H1 (cell line): ENCODE results near the gene DENND5B. TPM values are rescaled to one million over a fixed set of nuclear protein-coding genes. Genes with fewer than 3 reads are reported as not detected.

Source experiments
- CTCF ChIA-PET: fragments of 300-600 bp; sonication (Branson Sonifier 250); formaldehyde crosslinking; loops from one replicate; lab custom pipeline; 2021; ENCODE audit not compliant: partially characterized antibody; lab: Charles Lee
- POLR2A ChIA-PET: fragments of 300-600 bp; sonication (Branson Sonifier 250); formaldehyde crosslinking; loops from one replicate; lab custom pipeline; 2021; ENCODE audit warnings: inconsistent platforms; ENCODE audit not compliant: partially characterized antibody; lab: Charles Lee
- DNase-seq, 2 experiments: peaks; one replicate each; pipeline versions ENCODE4 v3.0.0 to v3.0.0-alpha.2; 2010 to 2022; ENCODE audit warnings: low spot score in 2 of 2, low read depth in 1 of 2, mixed read lengths in 1 of 2
- FAIRE-seq: peaks from 2 replicates; lab custom pipeline; 2011; peaks lifted over from hg19 to GRCh38; lab: Jason Lieb, UNC
- H2AFZ ChIP-seq: 2 replicates; pipeline ENCODE4 v1.8.1; 2012; ENCODE audit warnings: low read length, inconsistent platforms
- H2AK5ac ChIP-seq: 2 replicates; pipeline ENCODE4 v1.6.1; 2013; ENCODE audit warnings: low read depth, low read length
- H2BK120ac ChIP-seq: replicated peaks from 2 replicates; pipeline ENCODE3; 2013; ENCODE audit warnings: low read depth, low read length, inconsistent platforms
- H2BK12ac ChIP-seq: 2 replicates; pipeline ENCODE4 v1.6.1; 2013; ENCODE audit warnings: low read depth, low read length
- H2BK15ac ChIP-seq: 2 replicates; pipeline ENCODE4 v1.6.1; 2013; ENCODE audit warnings: low read length
- H2BK20ac ChIP-seq: 2 replicates; pipeline ENCODE4 v1.6.1; 2013; ENCODE audit warnings: low read length
- H2BK5ac ChIP-seq: 2 replicates; pipeline ENCODE4 v1.6.1; 2013; ENCODE audit warnings: low read depth, low read length
- H3K14ac ChIP-seq: 2 replicates; pipeline ENCODE4 v1.6.1; 2013; ENCODE audit warnings: inconsistent platforms; ENCODE audit not compliant: insufficient read length
- H3K18ac ChIP-seq: 2 replicates; pipeline ENCODE4 v1.6.1; 2013; ENCODE audit warnings: low read length; ENCODE audit errors: extremely low read depth
- H3K23ac ChIP-seq: 2 replicates; pipeline ENCODE4 v1.6.1; 2013; ENCODE audit warnings: inconsistent platforms; ENCODE audit not compliant: insufficient read length
- H3K23me2 ChIP-seq: 2 replicates; pipeline ENCODE4 v1.6.1; 2013; ENCODE audit warnings: low read depth, low read length
- H3K27ac ChIP-seq: 2 replicates; pipeline ENCODE4 v1.6.1; 2011; ENCODE audit warnings: low read depth, low read length, inconsistent platforms
- H3K27me3 ChIP-seq, 4 experiments: replicated peaks in 1 of 4; 1 replicate in 1 of 4; 2 replicates in 3 of 4; pipeline versions ENCODE4 v1.6.1 to v1.8.1; 2011 to 2013; ENCODE audit warnings: low read length in 3 of 4, mild to moderate bottlenecking in 3 of 4, inconsistent platforms in 2 of 4, mixed read lengths in 2 of 4, moderate library complexity in 1 of 4; ENCODE audit not compliant: control insufficient read depth in 3 of 4, insufficient read depth in 3 of 4; ENCODE audit errors: extremely low read depth in 1 of 4
- H3K36me3 ChIP-seq, 4 experiments: 2 replicates each; pipeline versions ENCODE4 v1.6.1 to v1.8.1; 2011 to 2013; ENCODE audit warnings: mild to moderate bottlenecking in 4 of 4, low read length in 3 of 4, moderate library complexity in 2 of 4, control low read depth in 1 of 4, inconsistent platforms in 1 of 4; ENCODE audit not compliant: insufficient read depth in 4 of 4, control insufficient read depth in 2 of 4
- H3K4ac ChIP-seq: replicated peaks from 2 replicates; pipeline ENCODE3; 2013; ENCODE audit warnings: low read length, low read depth, mixed read lengths, inconsistent platforms; ENCODE audit not compliant: insufficient read length
- H3K4me1 ChIP-seq, 4 experiments: replicated peaks in 1 of 4; 1 replicate in 1 of 4; 2 replicates in 3 of 4; pipeline versions ENCODE4 v1.6.1 to v1.8.1; 2011 to 2013; ENCODE audit warnings: low read length in 3 of 4, inconsistent platforms in 2 of 4, mixed read lengths in 1 of 4; ENCODE audit not compliant: insufficient read depth in 4 of 4, control insufficient read depth in 3 of 4
- H3K4me2 ChIP-seq, 2 experiments: 2 replicates each; pipeline versions ENCODE4 v1.6.1 to v1.8.1; 2011 to 2013; ENCODE audit warnings: low read depth in 2 of 2, low read length in 2 of 2, control low read depth in 1 of 2, inconsistent platforms in 1 of 2, mild to moderate bottlenecking in 1 of 2; ENCODE audit not compliant: insufficient read depth in 1 of 2
- H3K4me3 ChIP-seq, 4 experiments: fragments of 200-600, 300-600 bp in 1 of 4; sonication (generic), shearing (Covaris generic), sonication (Bioruptor Twin) in 1 of 4; 2 replicates each; pipeline versions ENCODE4 v1.5.1 to v1.8.1; 2011 to 2016; ENCODE audit warnings: low read length in 4 of 4, low read depth in 3 of 4, control low read depth in 2 of 4, inconsistent platforms in 2 of 4, mild to moderate bottlenecking in 2 of 4, mixed read lengths in 1 of 4, moderate library complexity in 1 of 4; ENCODE audit not compliant: insufficient read depth in 2 of 4; ENCODE audit errors: extremely low read depth in 1 of 4
- H3K56ac ChIP-seq: replicated peaks from 2 replicates; pipeline ENCODE3; 2013; ENCODE audit warnings: low read depth, mild to moderate bottlenecking, mixed read lengths, low read length, inconsistent platforms; ENCODE audit not compliant: insufficient read length
- H3K79me1 ChIP-seq: 2 replicates; pipeline ENCODE4 v1.6.1; 2013; ENCODE audit warnings: low read depth, low read length, control low read depth
- H3K79me2 ChIP-seq, 2 experiments: 2 replicates each; pipeline versions ENCODE4 v1.6.1 to v1.8.1; 2012 to 2013; ENCODE audit warnings: low read length in 2 of 2, mild to moderate bottlenecking in 2 of 2, inconsistent platforms in 1 of 2; ENCODE audit not compliant: insufficient read depth in 2 of 2, control insufficient read depth in 1 of 2
- H3K9ac ChIP-seq, 4 experiments: replicated peaks in 1 of 4; 1 replicate in 1 of 4; 2 replicates in 3 of 4; pipeline versions ENCODE4 v1.6.1 to v1.8.1; 2011 to 2013; ENCODE audit warnings: low read depth in 3 of 4, low read length in 3 of 4, control low read depth in 2 of 4, mild to moderate bottlenecking in 2 of 4, moderate library complexity in 2 of 4, inconsistent platforms in 1 of 4; ENCODE audit errors: extremely low read depth in 1 of 4
- H3K9me3 ChIP-seq, 2 experiments: 2 replicates each; pipeline versions ENCODE4 v1.6.1 to v1.8.1; 2012 to 2013; ENCODE audit warnings: mild to moderate bottlenecking in 2 of 2, moderate library complexity in 2 of 2, control low read depth in 1 of 2, inconsistent platforms in 1 of 2, low read depth in 1 of 2, low read length in 1 of 2, mixed read lengths in 1 of 2; ENCODE audit not compliant: insufficient read depth in 2 of 2
- H4K20me1 ChIP-seq, 2 experiments: replicated peaks in 1 of 2; 2 replicates each; pipeline versions ENCODE3 to v1.8.1; 2011 to 2013; ENCODE audit warnings: inconsistent platforms in 2 of 2, low read length in 2 of 2, mild to moderate bottlenecking in 1 of 2; ENCODE audit not compliant: insufficient read depth in 2 of 2, control insufficient read depth in 1 of 2
- H4K5ac ChIP-seq: 2 replicates; pipeline ENCODE4 v1.6.1; 2013; ENCODE audit warnings: low read length, low read depth, mixed read lengths, inconsistent platforms; ENCODE audit not compliant: insufficient read length
- H4K8ac ChIP-seq: 2 replicates; pipeline ENCODE4 v1.8.0; 2013; ENCODE audit warnings: mild to moderate bottlenecking, moderate library complexity, low read length, inconsistent platforms; ENCODE audit not compliant: insufficient read depth; ENCODE audit errors: extremely low read depth
- H4K91ac ChIP-seq: replicated peaks from 2 replicates; pipeline ENCODE3; 2013; ENCODE audit warnings: low read length, mixed read lengths, inconsistent platforms; ENCODE audit not compliant: insufficient read length
- CEBPB ChIP-seq: IDR thresholded peaks from 2 replicates; pipeline ENCODE4 v1.6.1; 2012; ENCODE audit warnings: low read depth, low read length
- CHD1 ChIP-seq: IDR thresholded peaks from 2 replicates; pipeline ENCODE4 v1.6.1; 2012; ENCODE audit warnings: low read depth, low read length, improper control_type of control experiment
- HDAC2 ChIP-seq, 2 experiments: fragments of 300-600 bp in 1 of 2; sonication (generic) in 1 of 2; IDR thresholded peaks; 2 replicates each; pipeline ENCODE4 v1.6.1; 2011 to 2012; ENCODE audit warnings: low read depth in 2 of 2, low read length in 2 of 2, mild to moderate bottlenecking in 2 of 2, moderate library complexity in 2 of 2, borderline replicate concordance in 1 of 2, inconsistent platforms in 1 of 2
- HDAC6 ChIP-seq: IDR thresholded peaks from one replicate; pipeline ENCODE4 v1.7.1; 2012; ENCODE audit warnings: low read depth, mild to moderate bottlenecking, inconsistent platforms, low read length, moderate library complexity
- SIRT6 ChIP-seq: IDR thresholded peaks from one replicate; pipeline ENCODE4 v1.7.1; 2012; ENCODE audit warnings: low read length, inconsistent platforms
- SIX5 ChIP-seq: IDR thresholded peaks from 2 replicates; pipeline ENCODE4 v1.6.1; 2011; ENCODE audit warnings: mild to moderate bottlenecking, low read depth, low read length
- YY1 ChIP-seq: IDR thresholded peaks from 2 replicates; pipeline ENCODE4 v1.6.1; 2011; ENCODE audit warnings: low read depth, mild to moderate bottlenecking, low read length
- WGBS, 2 experiments: shearing (Covaris generic) in 1 of 2; methylation state at CpG; one replicate each; pipeline versions ENCODE4 v1.1.6 to v1.1.7; 2013 to 2015; ENCODE audit warnings: low lambda C conversion rate in 2 of 2, mixed read lengths in 2 of 2, inconsistent platforms in 1 of 2, low coverage in 1 of 2, missing lambda C conversion rate in 1 of 2; ENCODE audit not compliant: insufficient replicate concordance in 2 of 2, insufficient coverage in 1 of 2, insufficient read length in 1 of 2; ENCODE audit errors: extremely low coverage in 1 of 2, missing lambda C conversion rate in 1 of 2; 5-methylcytosine and 5-hydroxymethylcytosine counted together
- polyA plus RNA-seq, 7 experiments: library from polyadenylated mRNA; depleted of rRNA in 3 of 7; stranded (reverse) in 5 of 7; unstranded in 2 of 7; fragments of >200 nt in 5 of 7; fragments of 200-250 nt in 2 of 7; gene quantifications; 1 replicate in 5 of 7; 2 replicates in 1 of 7; 4 replicates in 1 of 7; pipeline versions ENCODE4 v1.2.1 to v1.2.3, GENCODE V29; 2011 to 2013; ENCODE audit warnings: missing spikeins in 2 of 7, mixed read lengths in 2 of 7
- total RNA-seq: library from RNA; stranded (reverse); fragmentation: NEBNext Ultra II Directional; extraction: Animal tissue kit (Norgen Biotek cat#: 25700); gene quantifications from 2 replicates; pipeline ENCODE4 v1.2.1, GENCODE V29; 2021
- TF ChIP-seq, protein P1 (sequence below): IDR thresholded peaks from 2 replicates; pipeline ENCODE4 v1.6.1; 2011; ENCODE audit warnings: low read depth, mild to moderate bottlenecking, low read length; ENCODE audit not compliant: insufficient read depth
- TF ChIP-seq, protein P2 (sequence below), 3 experiments: IDR thresholded peaks; 1 replicate in 2 of 3; 2 replicates in 1 of 3; pipeline versions ENCODE4 v1.5.1 to v1.6.1; 2011; ENCODE audit warnings: low read length in 3 of 3, mild to moderate bottlenecking in 3 of 3, inconsistent platforms in 2 of 3, low read depth in 1 of 3, moderate library complexity in 1 of 3; ENCODE audit not compliant: insufficient read depth in 1 of 3; ENCODE audit errors: control extremely low read depth in 1 of 3

Gene DENND5B
- total and polyA plus RNA-seq, 2 of the 8 experiments (the other 6 are each of a cell fraction or from before 2014, with no cell fraction given), result 13.4 to 20.2 TPM

GRCh38 chr12:31572900-31573600 is 17.9 kb downstream of the DENND5B start:
- FAIRE-seq (no peak), DNase-seq (no peak)
- Histone ChIP-seq H3K23ac (no peak overlapping the region), H3K18ac (no peak overlapping the region), H3K4me2 (no peak overlapping the region), H3K4ac (no peak overlapping the region), H3K4me1 (peaks cover 0 to 10% (median 5%) of the 10 kb centered on the region in 4 experiments; a peak in 4 of 7 replicates), H3K36me3 (no peaks in the 10 kb centered on the region), H3K4me3 (no peak overlapping the region), H2AFZ (no peak overlapping the region), H4K8ac (no peak overlapping the region), H2BK12ac (no peak overlapping the region), H3K56ac (no peak overlapping the region), H2BK5ac (no peak overlapping the region), H2BK120ac (no peak overlapping the region), H3K9ac (no peak overlapping the region), H3K9me3 (no peaks in the 10 kb centered on the region), H3K27me3 (no peaks in the 10 kb centered on the region), H3K27ac (no peak overlapping the region), H2AK5ac (peak overlapping the region; percentile 84; the same call in 1 of the 2 replicates), H2BK15ac (no peak overlapping the region), H3K79me2 (peaks cover 0 to 37% of the 10 kb centered on the region in 2 experiments; a peak in 2 of 4 replicates), H2BK20ac (no peak overlapping the region), H4K5ac (no peak overlapping the region), H3K23me2 (no peaks in the 10 kb centered on the region), H3K14ac (no peak overlapping the region), H4K20me1 (no peaks in the 10 kb centered on the region), H3K79me1 (no peaks in the 10 kb centered on the region), H4K91ac (no peak overlapping the region)
- 83% methylated on average over 3 of the region's 3 CpGs; no CpG with 5 or more reads in 1 of the 2 experiments for WGBS, 2 experiments
- POLR2A ChIA-PET, result interaction anchor here (1.0 to 4.3 kb wide), 3 partner anchors 12 to 204 kb away, joined by 4 to 13 read pairs (median 6); partner anchors contain the start of gene DENND5B
- CTCF ChIA-PET, result interaction anchor here (0.6 to 2.3 kb wide), 7 partner anchors 8 to 170 kb away, joined by 3 to 10 read pairs (median 4); no protein-coding TSS in a partner anchor
- TF ChIP-seq, protein P1, sequence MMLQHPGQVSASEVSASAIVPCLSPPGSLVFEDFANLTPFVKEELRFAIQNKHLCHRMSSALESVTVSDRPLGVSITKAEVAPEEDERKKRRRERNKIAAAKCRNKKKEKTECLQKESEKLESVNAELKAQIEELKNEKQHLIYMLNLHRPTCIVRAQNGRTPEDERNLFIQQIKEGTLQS, result no peak
- TF ChIP-seq CEBPB (no peak), YY1 (no peak), CHD1 (no peak), HDAC6 (no peak), SIRT6 (no peak), HDAC2 (IDR thresholded peaks at IDR 0.05; ENCODE audit: borderline replicate concordance in 1 of 2, low read depth in 2 of 2, low read length in 2 of 2) (no peak), SIX5 (no peak)
- TF ChIP-seq, protein P2, sequence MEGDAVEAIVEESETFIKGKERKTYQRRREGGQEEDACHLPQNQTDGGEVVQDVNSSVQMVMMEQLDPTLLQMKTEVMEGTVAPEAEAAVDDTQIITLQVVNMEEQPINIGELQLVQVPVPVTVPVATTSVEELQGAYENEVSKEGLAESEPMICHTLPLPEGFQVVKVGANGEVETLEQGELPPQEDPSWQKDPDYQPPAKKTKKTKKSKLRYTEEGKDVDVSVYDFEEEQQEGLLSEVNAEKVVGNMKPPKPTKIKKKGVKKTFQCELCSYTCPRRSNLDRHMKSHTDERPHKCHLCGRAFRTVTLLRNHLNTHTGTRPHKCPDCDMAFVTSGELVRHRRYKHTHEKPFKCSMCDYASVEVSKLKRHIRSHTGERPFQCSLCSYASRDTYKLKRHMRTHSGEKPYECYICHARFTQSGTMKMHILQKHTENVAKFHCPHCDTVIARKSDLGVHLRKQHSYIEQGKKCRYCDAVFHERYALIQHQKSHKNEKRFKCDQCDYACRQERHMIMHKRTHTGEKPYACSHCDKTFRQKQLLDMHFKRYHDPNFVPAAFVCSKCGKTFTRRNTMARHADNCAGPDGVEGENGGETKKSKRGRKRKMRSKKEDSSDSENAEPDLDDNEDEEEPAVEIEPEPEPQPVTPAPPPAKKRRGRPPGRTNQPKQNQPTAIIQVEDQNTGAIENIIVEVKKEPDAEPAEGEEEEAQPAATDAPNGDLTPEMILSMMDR (IDR thresholded peaks at IDR 0.05; ENCODE audit: control extremely low read depth in 1 of 3, insufficient read depth in 1 of 3, low read depth in 1 of 3, low read length in 3 of 3), result no peak
